K562 (cell line): ENCODE results near the gene FAM78B. TPM values are rescaled to one million over a fixed set of nuclear protein-coding genes. Genes with fewer than 3 reads are reported as not detected.

Experiments
- FOSL1 ChIP-seq: fragments of 200-800 bp; sonication (Bioruptor generic); conservative IDR thresholded peaks from 2 replicates; pipeline ENCODE4 v1.6.1; 2016; ENCODE audit warnings: missing genetic modification characterization, missing compliant biosample characterization
- JUND ChIP-seq, 2 experiments: IDR thresholded peaks; 2 replicates in 1 of 2; 3 replicates in 1 of 2; pipeline ENCODE4 v1.6.1; 2011; ENCODE audit warnings: borderline replicate concordance in 2 of 2, low read depth in 2 of 2, low read length in 2 of 2, improper control_type of control experiment in 1 of 2, missing biosample characterization in 1 of 2, missing genetic modification characterization in 1 of 2, missing genetic modification reagents in 1 of 2
- MTF1 ChIP-seq: fragments of 250-450 bp; sonication (Bioruptor Pico); IDR thresholded peaks from 2 replicates; pipeline ENCODE4 v1.9.0; 2021; ENCODE audit warnings: moderate library complexity, mild to moderate bottlenecking, inconsistent platforms, borderline replicate concordance
- POLR2G ChIP-seq: fragments of 200-400 bp; formaldehyde crosslinking; IDR thresholded peaks from 2 replicates; pipeline ENCODE4 v1.6.1; 2017; ENCODE audit warnings: low read depth, mild to moderate bottlenecking, antibody characterized with exemption, low read length, moderate library complexity
- RBM15 ChIP-seq: fragments of 200-400 bp; formaldehyde crosslinking; IDR thresholded peaks from 2 replicates; pipeline ENCODE4 v1.6.1; 2018; ENCODE audit warnings: mild to moderate bottlenecking, low read length, moderate library complexity; ENCODE audit not compliant: insufficient read depth
- RFX1 ChIP-seq: fragments of 450-650 bp; IDR thresholded peaks from 2 replicates; pipeline ENCODE4 v1.6.1; 2016; ENCODE audit warnings: mild to moderate bottlenecking, moderate library complexity
- RFX7 ChIP-seq: fragments of 250-450 bp; sonication (Bioruptor Pico); IDR thresholded peaks from 2 replicates; pipeline ENCODE4 v1.5.1; 2021; ENCODE audit warnings: mild to moderate bottlenecking
- SAFB2 ChIP-seq: fragments of 200-400 bp; formaldehyde crosslinking; IDR thresholded peaks from 2 replicates; pipeline ENCODE4 v1.6.1; 2018; ENCODE audit warnings: borderline replicate concordance, low read length, low read depth, moderate library complexity; ENCODE audit not compliant: severe bottlenecking
- ZNF23 ChIP-seq: fragments of 250-450 bp; sonication (Bioruptor Pico); IDR thresholded peaks from 2 replicates; pipeline ENCODE4 v1.4.0; 2020; ENCODE audit warnings: mild to moderate bottlenecking
- ZNF696 ChIP-seq: fragments of 250-450 bp; sonication (Bioruptor Pico); conservative IDR thresholded peaks from 2 replicates; pipeline ENCODE4 v1.4.0; 2020; ENCODE audit warnings: mild to moderate bottlenecking, moderate library complexity
- polyA plus RNA-seq, 8 experiments: library from polyadenylated mRNA; depleted of rRNA in 4 of 8; stranded (reverse) in 5 of 8; unstranded in 3 of 8; fragments of >200 nt; fragmentation: Nextera tagmentation in 2 of 8; fragmentation: Illumina TruSeq in 1 of 8; extraction: Ambion mirVana in 2 of 8; extraction: Trizol in 1 of 8; gene quantifications; 2 replicates each; pipeline versions ENCODE4 v1.2.1 to v1.2.3, GENCODE V29; 2011 to 2014; ENCODE audit warnings: inconsistent platforms in 1 of 8, missing spikeins in 1 of 8
- total RNA-seq, 7 experiments: library from RNA; depleted of rRNA in 6 of 7; stranded (reverse); fragments of >200 nt in 6 of 7; fragmentation: Illumina TruSeq in 2 of 7; extraction: Trizol in 2 of 7; gene quantifications; 2 replicates each; pipeline versions ENCODE4 v1.2.1 to v1.2.3, GENCODE V29; 2011 to 2021; ENCODE audit warnings: low replicate concordance in 1 of 7
- TF ChIP-seq, protein P1 (sequence below): fragments of 200-600 bp; sonication (generic); IDR thresholded peaks from one replicate; pipeline ENCODE4 v1.6.1; 2012; ENCODE audit warnings: mild to moderate bottlenecking, low read depth, low read length, inconsistent platforms
- TF ChIP-seq, protein P2 (sequence below): sonication (generic); formaldehyde crosslinking; IDR thresholded peaks from 2 replicates; pipeline ENCODE4 v1.9.0; 2022; ENCODE audit warnings: mild to moderate bottlenecking, missing genetic modification reagents
- TF ChIP-seq, protein P3 (sequence below): fragments of 250-450 bp; sonication (Bioruptor Pico); IDR thresholded peaks from 2 replicates; pipeline ENCODE4 v1.8.0; 2022; ENCODE audit warnings: moderate library complexity, mild to moderate bottlenecking, inconsistent platforms

Gene FAM78B
- total and polyA plus RNA-seq, 9 of the 15 experiments (the other 6 are each of a cell fraction or from before 2014, with no cell fraction given): 0.04 to 0.43 (median 0.29) TPM; not detected in 1

DNA sequence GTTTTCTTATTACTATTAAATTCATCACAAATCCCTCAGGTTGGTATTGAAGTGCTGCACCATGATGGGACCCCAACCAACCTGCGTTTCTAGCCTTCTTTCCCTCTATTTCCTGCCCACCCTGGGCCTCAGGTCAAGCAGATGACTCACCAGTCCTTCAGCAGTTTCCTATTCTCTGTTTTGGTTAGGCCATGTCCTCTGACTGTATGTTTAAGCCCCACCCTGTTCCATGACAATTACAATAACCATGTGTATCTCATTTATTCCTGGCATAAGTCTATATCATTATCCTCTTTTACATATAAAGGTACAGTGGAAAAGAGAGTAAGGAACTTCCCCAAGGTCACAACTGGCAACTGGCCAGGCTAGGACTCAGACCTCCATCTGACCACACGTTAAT, 5.3 kb upstream of the FAM78B start (continued):
- TF ChIP-seq, protein P1, sequence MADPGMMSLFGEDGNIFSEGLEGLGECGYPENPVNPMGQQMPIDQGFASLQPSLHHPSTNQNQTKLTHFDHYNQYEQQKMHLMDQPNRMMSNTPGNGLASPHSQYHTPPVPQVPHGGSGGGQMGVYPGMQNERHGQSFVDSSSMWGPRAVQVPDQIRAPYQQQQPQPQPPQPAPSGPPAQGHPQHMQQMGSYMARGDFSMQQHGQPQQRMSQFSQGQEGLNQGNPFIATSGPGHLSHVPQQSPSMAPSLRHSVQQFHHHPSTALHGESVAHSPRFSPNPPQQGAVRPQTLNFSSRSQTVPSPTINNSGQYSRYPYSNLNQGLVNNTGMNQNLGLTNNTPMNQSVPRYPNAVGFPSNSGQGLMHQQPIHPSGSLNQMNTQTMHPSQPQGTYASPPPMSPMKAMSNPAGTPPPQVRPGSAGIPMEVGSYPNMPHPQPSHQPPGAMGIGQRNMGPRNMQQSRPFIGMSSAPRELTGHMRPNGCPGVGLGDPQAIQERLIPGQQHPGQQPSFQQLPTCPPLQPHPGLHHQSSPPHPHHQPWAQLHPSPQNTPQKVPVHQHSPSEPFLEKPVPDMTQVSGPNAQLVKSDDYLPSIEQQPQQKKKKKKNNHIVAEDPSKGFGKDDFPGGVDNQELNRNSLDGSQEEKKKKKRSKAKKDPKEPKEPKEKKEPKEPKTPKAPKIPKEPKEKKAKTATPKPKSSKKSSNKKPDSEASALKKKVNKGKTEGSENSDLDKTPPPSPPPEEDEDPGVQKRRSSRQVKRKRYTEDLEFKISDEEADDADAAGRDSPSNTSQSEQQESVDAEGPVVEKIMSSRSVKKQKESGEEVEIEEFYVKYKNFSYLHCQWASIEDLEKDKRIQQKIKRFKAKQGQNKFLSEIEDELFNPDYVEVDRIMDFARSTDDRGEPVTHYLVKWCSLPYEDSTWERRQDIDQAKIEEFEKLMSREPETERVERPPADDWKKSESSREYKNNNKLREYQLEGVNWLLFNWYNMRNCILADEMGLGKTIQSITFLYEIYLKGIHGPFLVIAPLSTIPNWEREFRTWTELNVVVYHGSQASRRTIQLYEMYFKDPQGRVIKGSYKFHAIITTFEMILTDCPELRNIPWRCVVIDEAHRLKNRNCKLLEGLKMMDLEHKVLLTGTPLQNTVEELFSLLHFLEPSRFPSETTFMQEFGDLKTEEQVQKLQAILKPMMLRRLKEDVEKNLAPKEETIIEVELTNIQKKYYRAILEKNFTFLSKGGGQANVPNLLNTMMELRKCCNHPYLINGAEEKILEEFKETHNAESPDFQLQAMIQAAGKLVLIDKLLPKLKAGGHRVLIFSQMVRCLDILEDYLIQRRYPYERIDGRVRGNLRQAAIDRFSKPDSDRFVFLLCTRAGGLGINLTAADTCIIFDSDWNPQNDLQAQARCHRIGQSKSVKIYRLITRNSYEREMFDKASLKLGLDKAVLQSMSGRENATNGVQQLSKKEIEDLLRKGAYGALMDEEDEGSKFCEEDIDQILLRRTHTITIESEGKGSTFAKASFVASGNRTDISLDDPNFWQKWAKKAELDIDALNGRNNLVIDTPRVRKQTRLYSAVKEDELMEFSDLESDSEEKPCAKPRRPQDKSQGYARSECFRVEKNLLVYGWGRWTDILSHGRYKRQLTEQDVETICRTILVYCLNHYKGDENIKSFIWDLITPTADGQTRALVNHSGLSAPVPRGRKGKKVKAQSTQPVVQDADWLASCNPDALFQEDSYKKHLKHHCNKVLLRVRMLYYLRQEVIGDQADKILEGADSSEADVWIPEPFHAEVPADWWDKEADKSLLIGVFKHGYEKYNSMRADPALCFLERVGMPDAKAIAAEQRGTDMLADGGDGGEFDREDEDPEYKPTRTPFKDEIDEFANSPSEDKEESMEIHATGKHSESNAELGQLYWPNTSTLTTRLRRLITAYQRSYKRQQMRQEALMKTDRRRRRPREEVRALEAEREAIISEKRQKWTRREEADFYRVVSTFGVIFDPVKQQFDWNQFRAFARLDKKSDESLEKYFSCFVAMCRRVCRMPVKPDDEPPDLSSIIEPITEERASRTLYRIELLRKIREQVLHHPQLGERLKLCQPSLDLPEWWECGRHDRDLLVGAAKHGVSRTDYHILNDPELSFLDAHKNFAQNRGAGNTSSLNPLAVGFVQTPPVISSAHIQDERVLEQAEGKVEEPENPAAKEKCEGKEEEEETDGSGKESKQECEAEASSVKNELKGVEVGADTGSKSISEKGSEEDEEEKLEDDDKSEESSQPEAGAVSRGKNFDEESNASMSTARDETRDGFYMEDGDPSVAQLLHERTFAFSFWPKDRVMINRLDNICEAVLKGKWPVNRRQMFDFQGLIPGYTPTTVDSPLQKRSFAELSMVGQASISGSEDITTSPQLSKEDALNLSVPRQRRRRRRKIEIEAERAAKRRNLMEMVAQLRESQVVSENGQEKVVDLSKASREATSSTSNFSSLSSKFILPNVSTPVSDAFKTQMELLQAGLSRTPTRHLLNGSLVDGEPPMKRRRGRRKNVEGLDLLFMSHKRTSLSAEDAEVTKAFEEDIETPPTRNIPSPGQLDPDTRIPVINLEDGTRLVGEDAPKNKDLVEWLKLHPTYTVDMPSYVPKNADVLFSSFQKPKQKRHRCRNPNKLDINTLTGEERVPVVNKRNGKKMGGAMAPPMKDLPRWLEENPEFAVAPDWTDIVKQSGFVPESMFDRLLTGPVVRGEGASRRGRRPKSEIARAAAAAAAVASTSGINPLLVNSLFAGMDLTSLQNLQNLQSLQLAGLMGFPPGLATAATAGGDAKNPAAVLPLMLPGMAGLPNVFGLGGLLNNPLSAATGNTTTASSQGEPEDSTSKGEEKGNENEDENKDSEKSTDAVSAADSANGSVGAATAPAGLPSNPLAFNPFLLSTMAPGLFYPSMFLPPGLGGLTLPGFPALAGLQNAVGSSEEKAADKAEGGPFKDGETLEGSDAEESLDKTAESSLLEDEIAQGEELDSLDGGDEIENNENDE: no peak
- TF ChIP-seq, protein P2, sequence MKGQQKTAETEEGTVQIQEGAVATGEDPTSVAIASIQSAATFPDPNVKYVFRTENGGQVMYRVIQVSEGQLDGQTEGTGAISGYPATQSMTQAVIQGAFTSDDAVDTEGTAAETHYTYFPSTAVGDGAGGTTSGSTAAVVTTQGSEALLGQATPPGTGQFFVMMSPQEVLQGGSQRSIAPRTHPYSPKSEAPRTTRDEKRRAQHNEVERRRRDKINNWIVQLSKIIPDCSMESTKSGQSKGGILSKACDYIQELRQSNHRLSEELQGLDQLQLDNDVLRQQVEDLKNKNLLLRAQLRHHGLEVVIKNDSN (CRISPR knock-in tag): no peak
- TF ChIP-seq RBM15 (no peak), RFX7 (CRISPR knock-in tag) (no peak), MTF1 (no peak), ZNF696 (no peak), JUND (IDR thresholded peaks at IDR 0.05; ENCODE audit: borderline replicate concordance, low read depth, low read length) (peak; percentile 13; the same call in 1 of the 2 replicates), JUND (tag; IDR thresholded peaks at IDR 0.05; ENCODE audit: borderline replicate concordance, low read depth, low read length) (no peak), POLR2G (no peak), ZNF23 (CRISPR knock-in tag) (no peak), RFX1 (no peak), FOSL1 (tag) (peak; percentile 48), SAFB2 (no peak)
- TF ChIP-seq, protein P3, sequence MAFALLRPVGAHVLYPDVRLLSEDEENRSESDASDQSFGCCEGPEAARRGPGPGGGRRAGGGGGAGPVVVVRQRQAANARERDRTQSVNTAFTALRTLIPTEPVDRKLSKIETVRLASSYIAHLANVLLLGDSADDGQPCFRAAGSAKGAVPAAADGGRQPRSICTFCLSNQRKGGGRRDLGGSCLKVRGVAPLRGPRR (CRISPR knock-in tag): no peak
- TF ChIP-seq, all 486 proteins: peak for 3
